ENCODE results near the gene GSTO1. TPM values are rescaled to one million over a fixed set of nuclear protein-coding genes. Genes with fewer than 3 reads are reported as not detected.

Gene GSTO1
- total and polyA plus RNA-seq, 2 of the 13 experiments (the other 11 are each of a cell fraction or from before 2014, with no cell fraction given) = 228 to 300 TPM

DNA sequence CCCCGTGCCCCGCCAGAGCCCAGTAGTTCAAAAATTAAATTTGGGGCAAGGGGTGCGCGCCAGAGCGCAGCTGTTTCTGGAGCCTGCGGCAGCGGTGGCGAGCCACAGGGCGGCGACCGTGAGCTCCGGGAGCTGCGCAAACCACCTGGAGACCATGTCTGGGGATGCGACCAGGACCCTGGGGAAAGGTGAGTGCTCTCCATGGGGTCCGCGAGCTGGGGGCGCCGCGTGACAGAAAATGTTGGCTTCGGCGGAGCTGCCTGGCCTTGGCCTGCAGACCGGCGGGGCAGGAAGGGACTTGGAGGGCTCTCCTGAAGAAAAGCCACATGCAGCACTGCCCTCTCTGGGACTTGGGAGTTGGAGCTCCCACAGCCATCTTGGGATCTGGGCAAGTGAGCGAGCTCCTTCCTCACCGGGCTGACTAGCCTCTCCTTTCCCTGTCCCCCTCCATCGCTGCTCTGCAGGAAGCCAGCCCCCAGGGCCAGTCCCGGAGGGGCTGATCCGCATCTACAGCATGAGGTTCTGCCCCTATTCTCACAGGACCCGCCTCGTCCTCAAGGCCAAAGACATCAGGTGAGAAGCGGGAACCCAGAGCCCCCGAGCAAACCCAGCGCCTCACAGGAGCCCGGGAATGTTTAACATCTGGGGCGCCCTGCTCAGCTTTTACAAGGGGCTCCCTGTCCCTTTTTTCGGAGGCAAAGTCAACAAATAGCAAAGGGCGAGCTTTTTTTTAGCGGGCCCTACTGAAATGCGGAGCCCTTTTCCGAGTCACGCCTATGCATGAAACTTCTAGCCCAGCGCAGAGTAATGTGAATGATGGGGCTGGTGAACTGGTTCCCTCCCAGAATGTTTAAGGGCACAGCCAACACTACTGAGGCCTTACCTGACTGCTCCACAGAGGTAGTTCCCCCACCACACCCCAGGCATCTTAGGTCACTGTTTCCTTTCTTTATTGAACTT is 20.4 kb downstream of the GSTO1 start (continued):
- TF ChIP-seq, protein P1, sequence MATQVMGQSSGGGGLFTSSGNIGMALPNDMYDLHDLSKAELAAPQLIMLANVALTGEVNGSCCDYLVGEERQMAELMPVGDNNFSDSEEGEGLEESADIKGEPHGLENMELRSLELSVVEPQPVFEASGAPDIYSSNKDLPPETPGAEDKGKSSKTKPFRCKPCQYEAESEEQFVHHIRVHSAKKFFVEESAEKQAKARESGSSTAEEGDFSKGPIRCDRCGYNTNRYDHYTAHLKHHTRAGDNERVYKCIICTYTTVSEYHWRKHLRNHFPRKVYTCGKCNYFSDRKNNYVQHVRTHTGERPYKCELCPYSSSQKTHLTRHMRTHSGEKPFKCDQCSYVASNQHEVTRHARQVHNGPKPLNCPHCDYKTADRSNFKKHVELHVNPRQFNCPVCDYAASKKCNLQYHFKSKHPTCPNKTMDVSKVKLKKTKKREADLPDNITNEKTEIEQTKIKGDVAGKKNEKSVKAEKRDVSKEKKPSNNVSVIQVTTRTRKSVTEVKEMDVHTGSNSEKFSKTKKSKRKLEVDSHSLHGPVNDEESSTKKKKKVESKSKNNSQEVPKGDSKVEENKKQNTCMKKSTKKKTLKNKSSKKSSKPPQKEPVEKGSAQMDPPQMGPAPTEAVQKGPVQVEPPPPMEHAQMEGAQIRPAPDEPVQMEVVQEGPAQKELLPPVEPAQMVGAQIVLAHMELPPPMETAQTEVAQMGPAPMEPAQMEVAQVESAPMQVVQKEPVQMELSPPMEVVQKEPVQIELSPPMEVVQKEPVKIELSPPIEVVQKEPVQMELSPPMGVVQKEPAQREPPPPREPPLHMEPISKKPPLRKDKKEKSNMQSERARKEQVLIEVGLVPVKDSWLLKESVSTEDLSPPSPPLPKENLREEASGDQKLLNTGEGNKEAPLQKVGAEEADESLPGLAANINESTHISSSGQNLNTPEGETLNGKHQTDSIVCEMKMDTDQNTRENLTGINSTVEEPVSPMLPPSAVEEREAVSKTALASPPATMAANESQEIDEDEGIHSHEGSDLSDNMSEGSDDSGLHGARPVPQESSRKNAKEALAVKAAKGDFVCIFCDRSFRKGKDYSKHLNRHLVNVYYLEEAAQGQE (IDR thresholded peaks at IDR 0.05; ENCODE audit: borderline replicate concordance in 1 of 2, low read depth in 1 of 2, low read length in 2 of 2) = no peak
- TF ChIP-seq ATF7 (IDR thresholded peaks at IDR 0.05) = no peak
- no peak for TF ChIP-seq ATF7 (CRISPR knock-in tag; IDR thresholded peaks at IDR 0.05)
- no peak for TF ChIP-seq FOXJ3 (CRISPR knock-in tag; IDR thresholded peaks at IDR 0.05; ENCODE audit: borderline replicate concordance)
- no peak for TF ChIP-seq SRSF1 (optimal IDR thresholded peaks at IDR 0.05; ENCODE audit: low read depth, low read length)
- TF ChIP-seq ZBTB42 (CRISPR knock-in tag; IDR thresholded peaks at IDR 0.05) = no peak
- TF ChIP-seq SP140L (CRISPR knock-in tag; IDR thresholded peaks at IDR 0.05; ENCODE audit: borderline replicate concordance) = no peak
- TF ChIP-seq, protein P2, sequence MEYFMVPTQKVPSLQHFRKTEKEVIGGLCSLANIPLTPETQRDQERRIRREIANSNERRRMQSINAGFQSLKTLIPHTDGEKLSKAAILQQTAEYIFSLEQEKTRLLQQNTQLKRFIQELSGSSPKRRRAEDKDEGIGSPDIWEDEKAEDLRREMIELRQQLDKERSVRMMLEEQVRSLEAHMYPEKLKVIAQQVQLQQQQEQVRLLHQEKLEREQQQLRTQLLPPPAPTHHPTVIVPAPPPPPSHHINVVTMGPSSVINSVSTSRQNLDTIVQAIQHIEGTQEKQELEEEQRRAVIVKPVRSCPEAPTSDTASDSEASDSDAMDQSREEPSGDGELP (IDR thresholded peaks at IDR 0.05; ENCODE audit: borderline replicate concordance, low read depth) = peak; percentile 45; the same call in 1 of the 2 replicates
- TF ChIP-seq NFKB2 (CRISPR knock-in tag; IDR thresholded peaks at IDR 0.05; ENCODE audit: borderline replicate concordance) = no peak; the same call in 1 of the 2 replicates
- no peak for TF ChIP-seq NBN (conservative IDR thresholded peaks at IDR 0.05)
- TF ChIP-seq, protein P3, sequence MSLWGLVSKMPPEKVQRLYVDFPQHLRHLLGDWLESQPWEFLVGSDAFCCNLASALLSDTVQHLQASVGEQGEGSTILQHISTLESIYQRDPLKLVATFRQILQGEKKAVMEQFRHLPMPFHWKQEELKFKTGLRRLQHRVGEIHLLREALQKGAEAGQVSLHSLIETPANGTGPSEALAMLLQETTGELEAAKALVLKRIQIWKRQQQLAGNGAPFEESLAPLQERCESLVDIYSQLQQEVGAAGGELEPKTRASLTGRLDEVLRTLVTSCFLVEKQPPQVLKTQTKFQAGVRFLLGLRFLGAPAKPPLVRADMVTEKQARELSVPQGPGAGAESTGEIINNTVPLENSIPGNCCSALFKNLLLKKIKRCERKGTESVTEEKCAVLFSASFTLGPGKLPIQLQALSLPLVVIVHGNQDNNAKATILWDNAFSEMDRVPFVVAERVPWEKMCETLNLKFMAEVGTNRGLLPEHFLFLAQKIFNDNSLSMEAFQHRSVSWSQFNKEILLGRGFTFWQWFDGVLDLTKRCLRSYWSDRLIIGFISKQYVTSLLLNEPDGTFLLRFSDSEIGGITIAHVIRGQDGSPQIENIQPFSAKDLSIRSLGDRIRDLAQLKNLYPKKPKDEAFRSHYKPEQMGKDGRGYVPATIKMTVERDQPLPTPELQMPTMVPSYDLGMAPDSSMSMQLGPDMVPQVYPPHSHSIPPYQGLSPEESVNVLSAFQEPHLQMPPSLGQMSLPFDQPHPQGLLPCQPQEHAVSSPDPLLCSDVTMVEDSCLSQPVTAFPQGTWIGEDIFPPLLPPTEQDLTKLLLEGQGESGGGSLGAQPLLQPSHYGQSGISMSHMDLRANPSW (CRISPR knock-in tag; IDR thresholded peaks at IDR 0.05; ENCODE audit: borderline replicate concordance) = no peak
- TF ChIP-seq, protein P4, sequence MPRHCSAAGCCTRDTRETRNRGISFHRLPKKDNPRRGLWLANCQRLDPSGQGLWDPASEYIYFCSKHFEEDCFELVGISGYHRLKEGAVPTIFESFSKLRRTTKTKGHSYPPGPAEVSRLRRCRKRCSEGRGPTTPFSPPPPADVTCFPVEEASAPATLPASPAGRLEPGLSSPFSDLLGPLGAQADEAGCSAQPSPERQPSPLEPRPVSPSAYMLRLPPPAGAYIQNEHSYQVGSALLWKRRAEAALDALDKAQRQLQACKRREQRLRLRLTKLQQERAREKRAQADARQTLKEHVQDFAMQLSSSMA (CRISPR knock-in tag; IDR thresholded peaks at IDR 0.05) = no peak
- TF ChIP-seq, protein P5, sequence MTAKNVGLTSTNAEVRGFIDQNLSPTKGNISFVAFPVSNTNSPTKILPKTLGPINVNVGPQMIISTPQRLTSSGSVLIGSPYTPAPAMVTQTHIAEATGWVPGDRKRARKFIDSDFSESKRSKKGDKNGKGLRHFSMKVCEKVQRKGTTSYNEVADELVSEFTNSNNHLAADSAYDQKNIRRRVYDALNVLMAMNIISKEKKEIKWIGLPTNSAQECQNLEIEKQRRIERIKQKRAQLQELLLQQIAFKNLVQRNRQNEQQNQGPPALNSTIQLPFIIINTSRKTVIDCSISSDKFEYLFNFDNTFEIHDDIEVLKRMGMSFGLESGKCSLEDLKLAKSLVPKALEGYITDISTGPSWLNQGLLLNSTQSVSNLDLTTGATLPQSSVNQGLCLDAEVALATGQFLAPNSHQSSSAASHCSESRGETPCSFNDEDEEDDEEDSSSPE (CRISPR knock-in tag; IDR thresholded peaks at IDR 0.05) = 0 out of 2 replicates have a peak, but pooled peaks have one; percentile 16
- TF ChIP-seq PHB2 (IDR thresholded peaks at IDR 0.05; ENCODE audit: partially characterized antibody) = no peak
- TF ChIP-seq, protein P6, sequence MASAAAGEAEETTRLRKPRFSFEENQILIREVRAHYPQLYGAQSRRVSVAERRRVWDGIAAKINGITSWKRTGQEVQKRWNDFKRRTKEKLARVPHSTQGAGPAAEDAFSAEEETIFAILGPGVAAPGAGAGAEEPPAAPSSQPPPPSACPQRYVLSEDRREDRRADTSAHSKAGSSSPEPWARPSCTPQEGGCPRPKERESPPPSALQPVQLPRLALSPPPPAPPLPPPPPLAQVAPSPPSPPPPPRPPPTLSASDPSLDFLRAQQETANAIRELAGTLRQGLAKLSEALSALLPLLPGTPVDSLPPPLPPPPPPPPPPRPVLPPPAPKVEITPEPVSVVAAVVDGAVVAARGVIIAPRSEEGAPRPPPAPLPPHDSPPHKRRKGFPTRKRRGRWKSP (CRISPR knock-in tag; IDR thresholded peaks at IDR 0.05) = 0 out of 2 replicates have a peak, but pooled peaks have one; percentile 41
- no peak for TF ChIP-seq ZNF546 (CRISPR knock-in tag; conservative IDR thresholded peaks at IDR 0.05)

Measured in HepG2 (cell line).